Progenitor cell of endocrine pancreas (in vitro differentiated cells): ENCODE results near the gene IDH3B. TPM values are rescaled to one million over a fixed set of nuclear protein-coding genes. Genes with fewer than 3 reads are reported as not detected.
A peak's percentile ranks its signal among the peaks of the same experiment; 100 is the strongest.

Experiments
- DNase-seq: peaks from one replicate; pipeline ENCODE4 v3.0.0; 2021; ENCODE audit warnings: low spot score; ENCODE audit not compliant: unreplicated experiment
- H3K27ac Mint-ChIP-seq: 2 replicates; pipeline ENCODE4 v1.8.0; 2021; ENCODE audit warnings: mild to moderate bottlenecking, moderate library complexity, mixed read lengths
- H3K27me3 Mint-ChIP-seq: 2 replicates; pipeline ENCODE4 v1.8.0; 2021; ENCODE audit warnings: mixed read lengths
- H3K36me3 Mint-ChIP-seq: 2 replicates; pipeline ENCODE4 v1.8.0; 2022; ENCODE audit warnings: mixed read lengths; ENCODE audit not compliant: insufficient read depth
- H3K4me1 Mint-ChIP-seq: 2 replicates; pipeline ENCODE4 v1.8.0; 2021; ENCODE audit warnings: low read depth, mixed read lengths
- H3K4me3 Mint-ChIP-seq: 2 replicates; pipeline ENCODE4 v1.8.0; 2021; ENCODE audit warnings: low read depth, mild to moderate bottlenecking, moderate library complexity, mixed read lengths
- H3K9me3 Mint-ChIP-seq: 2 replicates; pipeline ENCODE4 v1.8.0; 2021; ENCODE audit warnings: low read depth, mixed read lengths
- total RNA-seq: library from RNA; stranded (reverse); gene quantifications from 2 replicates; pipeline ENCODE4 v1.2.1, GENCODE V29; 2021
- TF ChIP-seq, protein P1 (sequence below): fragments of 200-600 bp; sonication (generic); IDR thresholded peaks from one replicate; pipeline ENCODE4 v1.5.0; 2021; ENCODE audit warnings: antibody characterized with exemption, mild to moderate bottlenecking; ENCODE audit not compliant: unreplicated experiment

Gene IDH3B
- total RNA-seq, 1 donor from 2014 or later: 98.9 TPM

DNA sequence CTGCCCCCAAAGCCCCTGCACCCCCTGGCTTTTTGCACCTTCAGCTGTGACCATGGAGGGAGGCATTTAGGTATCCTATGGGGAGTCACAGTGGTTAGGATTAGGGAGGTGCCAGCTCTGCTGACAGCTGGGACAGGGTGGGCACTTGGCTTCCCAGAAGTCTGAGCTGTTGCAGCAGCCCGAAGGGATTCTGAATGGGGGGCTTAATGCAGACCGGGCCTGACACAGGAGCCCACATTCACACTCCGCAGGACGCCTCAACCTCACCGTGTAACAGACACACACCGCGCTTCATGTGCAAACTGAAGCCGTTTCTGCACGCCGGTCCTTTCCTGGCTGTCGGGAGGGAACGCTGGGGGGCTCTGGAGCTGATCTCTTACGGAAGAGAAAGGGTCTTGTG is 30.5 kb upstream of the IDH3B start:
- peak overlapping the region; percentile 56 for H3K4me3 Mint-ChIP-seq
- peaks cover 55% of the 10 kb centered on the region for H3K27me3 Mint-ChIP-seq
- no peaks in the 10 kb centered on the region for H3K9me3 Mint-ChIP-seq
- H3K4me1 Mint-ChIP-seq: peaks cover 7% of the 10 kb centered on the region
- TF ChIP-seq, protein P1, sequence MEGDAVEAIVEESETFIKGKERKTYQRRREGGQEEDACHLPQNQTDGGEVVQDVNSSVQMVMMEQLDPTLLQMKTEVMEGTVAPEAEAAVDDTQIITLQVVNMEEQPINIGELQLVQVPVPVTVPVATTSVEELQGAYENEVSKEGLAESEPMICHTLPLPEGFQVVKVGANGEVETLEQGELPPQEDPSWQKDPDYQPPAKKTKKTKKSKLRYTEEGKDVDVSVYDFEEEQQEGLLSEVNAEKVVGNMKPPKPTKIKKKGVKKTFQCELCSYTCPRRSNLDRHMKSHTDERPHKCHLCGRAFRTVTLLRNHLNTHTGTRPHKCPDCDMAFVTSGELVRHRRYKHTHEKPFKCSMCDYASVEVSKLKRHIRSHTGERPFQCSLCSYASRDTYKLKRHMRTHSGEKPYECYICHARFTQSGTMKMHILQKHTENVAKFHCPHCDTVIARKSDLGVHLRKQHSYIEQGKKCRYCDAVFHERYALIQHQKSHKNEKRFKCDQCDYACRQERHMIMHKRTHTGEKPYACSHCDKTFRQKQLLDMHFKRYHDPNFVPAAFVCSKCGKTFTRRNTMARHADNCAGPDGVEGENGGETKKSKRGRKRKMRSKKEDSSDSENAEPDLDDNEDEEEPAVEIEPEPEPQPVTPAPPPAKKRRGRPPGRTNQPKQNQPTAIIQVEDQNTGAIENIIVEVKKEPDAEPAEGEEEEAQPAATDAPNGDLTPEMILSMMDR: no peak
- H3K27ac Mint-ChIP-seq: no peak overlapping the region
- peaks cover 9% of the 10 kb centered on the region for H3K36me3 Mint-ChIP-seq
- DNase-seq: no peak

DNA sequence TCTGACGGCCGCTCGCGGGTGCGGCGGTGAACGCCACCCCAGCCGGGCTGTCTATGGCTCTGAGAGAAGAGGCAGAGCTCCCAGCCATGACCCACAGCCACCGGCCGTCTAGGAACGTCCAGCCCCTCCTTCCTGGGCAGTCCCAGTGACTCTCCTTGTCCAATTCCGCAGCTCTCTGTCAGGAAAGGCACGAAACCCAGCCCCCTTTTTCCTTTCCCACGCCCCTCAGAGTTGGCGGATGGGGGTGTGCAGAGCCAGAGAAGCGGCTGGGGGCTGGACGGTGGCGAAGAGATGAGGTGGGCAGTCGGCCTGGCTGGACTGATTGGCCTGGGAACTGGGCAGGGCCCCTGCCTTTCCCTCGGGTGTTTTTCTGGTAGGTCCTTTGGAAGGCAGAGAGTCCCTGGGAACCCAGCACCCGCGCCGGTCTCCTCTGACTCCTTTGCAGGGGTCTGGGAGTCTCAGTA is 30.0 kb upstream of the IDH3B start:
- no peak for DNase-seq
- H3K4me3 Mint-ChIP-seq: peak overlapping the region; percentile 58
- H3K27me3 Mint-ChIP-seq: peaks cover 59% of the 10 kb centered on the region

DNA sequence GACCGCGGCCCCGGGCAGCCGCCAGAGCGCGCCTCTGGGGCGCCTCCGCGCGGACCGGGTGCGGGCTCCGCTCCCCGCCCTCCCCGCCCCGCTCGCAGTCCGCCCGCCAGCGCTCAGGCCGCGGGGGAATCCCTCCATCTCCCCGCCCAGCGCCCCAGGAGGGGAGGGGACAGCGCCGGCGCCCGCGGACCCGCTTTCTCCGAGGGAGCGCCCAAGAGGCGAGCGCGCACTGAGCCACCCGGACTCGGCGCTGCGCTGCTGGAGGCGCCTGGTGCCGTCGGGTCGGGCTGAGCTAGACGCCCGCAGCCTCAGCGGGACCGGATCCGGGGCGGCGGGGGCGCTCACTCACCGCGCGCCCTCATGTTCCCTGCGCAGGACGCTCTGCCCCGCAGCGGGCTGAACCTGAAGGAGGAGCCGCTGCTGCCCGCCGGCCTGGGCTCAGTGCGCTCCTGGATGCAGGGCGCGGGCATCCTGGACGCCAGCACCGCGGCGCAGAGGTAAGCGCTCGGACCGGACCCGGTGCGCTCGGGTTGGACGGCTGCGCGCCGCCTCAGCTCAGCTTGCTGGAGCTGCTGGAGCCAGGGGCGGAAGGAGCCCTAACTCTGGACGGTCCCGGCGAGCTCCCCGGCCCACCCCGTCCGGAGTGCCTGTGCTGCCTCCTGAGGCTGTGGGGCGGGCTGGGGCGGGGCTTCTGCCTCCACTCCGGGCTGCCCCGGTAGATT is 29.4 kb upstream of the IDH3B start:
- Mint-ChIP-seq H3K27me3 (peaks cover 62% of the 10 kb centered on the region), H3K9me3 (no peaks in the 10 kb centered on the region), H3K4me1 (peaks cover 7% of the 10 kb centered on the region), H3K4me3 (peak overlapping the region; percentile 58), H3K27ac (no peak overlapping the region), H3K36me3 (peaks cover 9% of the 10 kb centered on the region)
- TF ChIP-seq, protein P1: no peak
- DNase-seq: peak; percentile 44

More for the DNA sequence above, 30.0 kb upstream of the IDH3B start:
- no peaks in the 10 kb centered on the region for H3K9me3 Mint-ChIP-seq
- H3K27ac Mint-ChIP-seq: no peak overlapping the region
- peaks cover 9% of the 10 kb centered on the region for H3K36me3 Mint-ChIP-seq
- H3K4me1 Mint-ChIP-seq: peaks cover 7% of the 10 kb centered on the region
- TF ChIP-seq, protein P1: no peak

DNA sequence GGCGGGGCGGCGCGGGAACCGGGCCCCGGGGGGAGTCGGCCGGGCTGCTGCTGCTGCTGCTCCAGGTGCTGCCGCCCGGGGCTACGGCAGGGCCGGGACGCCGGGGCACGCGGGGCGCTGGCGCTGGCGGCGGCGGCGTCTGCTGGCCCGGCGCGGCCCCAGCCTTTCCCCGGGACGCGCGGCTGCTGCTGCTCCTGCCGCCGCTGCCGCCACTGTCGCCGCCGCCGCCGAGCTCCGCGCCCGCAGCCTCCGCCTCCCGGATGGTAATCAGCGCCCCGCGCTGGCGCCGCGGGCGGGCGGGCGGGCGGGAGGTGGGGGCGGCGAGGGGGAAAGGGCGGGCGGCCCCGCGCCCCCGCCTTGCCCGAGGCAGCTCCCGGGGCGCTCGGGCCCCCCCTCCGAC is 28.9 kb upstream of the IDH3B start:
- H3K27me3 Mint-ChIP-seq: peaks cover 68% of the 10 kb centered on the region
- no peak for DNase-seq
- TF ChIP-seq, protein P1: no peak
- no peak overlapping the region for H3K27ac Mint-ChIP-seq
- no peaks in the 10 kb centered on the region for H3K9me3 Mint-ChIP-seq
- H3K4me3 Mint-ChIP-seq: no peak overlapping the region
- peaks cover 9% of the 10 kb centered on the region for H3K36me3 Mint-ChIP-seq
- H3K4me1 Mint-ChIP-seq: peaks cover 8% of the 10 kb centered on the region

DNA sequence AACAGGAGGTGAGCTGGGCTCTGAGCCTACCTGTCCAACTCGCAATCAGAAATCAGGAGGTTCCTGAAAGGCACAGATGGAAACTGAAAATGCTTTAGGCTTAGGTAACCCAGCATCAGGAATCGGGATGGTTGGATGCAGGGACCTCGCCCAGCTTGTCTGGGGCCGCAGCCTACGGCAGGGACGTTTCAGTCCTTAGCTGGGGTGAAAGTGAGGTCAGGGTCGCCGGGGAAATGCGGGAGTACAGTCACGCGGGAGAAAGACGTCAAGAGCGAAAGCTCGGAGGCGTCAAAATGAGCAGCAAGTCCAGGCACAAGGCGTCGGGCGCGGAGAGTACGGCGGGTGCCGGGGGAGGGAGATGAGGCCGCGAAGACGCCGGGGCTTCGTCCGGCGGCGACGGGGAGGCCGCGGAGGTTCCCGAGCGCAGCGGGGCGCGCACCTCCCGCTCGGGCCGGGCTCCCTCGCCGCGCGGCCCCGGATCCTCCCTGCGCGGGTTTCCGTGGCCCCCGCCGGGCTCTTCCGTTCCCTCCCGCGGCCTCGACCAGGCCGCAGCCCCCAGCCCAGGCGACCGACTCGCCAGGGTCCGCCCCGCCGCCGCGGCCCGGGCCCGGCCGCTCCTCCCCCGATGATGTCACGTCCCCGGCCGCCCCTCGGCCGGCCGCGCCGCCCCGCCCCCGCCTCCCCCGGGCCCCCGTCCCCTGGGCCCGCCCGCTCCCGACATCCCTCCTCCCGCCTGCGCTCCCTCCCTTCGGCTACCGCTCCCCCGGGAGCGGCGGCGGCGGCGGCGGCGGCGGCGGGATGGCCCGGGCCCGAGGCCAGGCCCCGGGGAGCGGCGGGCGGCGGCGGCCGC is 28.2 kb upstream of the IDH3B start, which contains the start of gene EBF4:
EBF4 (plus strand) TSS at position 745 of the 850 bp plus-strand sequence. CDS start 866 bp downstream, outside the sequence.
- peaks cover 74% of the 10 kb centered on the region for H3K27me3 Mint-ChIP-seq
- H3K9me3 Mint-ChIP-seq: no peaks in the 10 kb centered on the region
- DNase-seq: peak; percentile 34
- peaks cover 9% of the 10 kb centered on the region for H3K4me1 Mint-ChIP-seq
- peak within 1 kb of the TSS; percentile 95 for H3K27ac Mint-ChIP-seq
- H3K36me3 Mint-ChIP-seq: peaks cover 9% of the 10 kb centered on the region
- peak within 1 kb of the TSS; percentile 87 for H3K4me3 Mint-ChIP-seq
- TF ChIP-seq, protein P1: no peak
